OCI-M2 (cell line): ENCODE data around the gene HSDL1.
A peak's percentile ranks its signal among the peaks of the same experiment; 100 is the strongest.

Experiments
- DNase-seq: peaks from one replicate; lab custom pipeline; 2025; ENCODE audit not compliant: unreplicated experiment; lab: John Stamatoyannopoulos, UW

HSDL1 gene

GRCh38 chr16:84176192-84177053, 31.4 kb upstream of the HSDL1 start:
- DNase-seq = no peak

- DNase-seq = peak; percentile 19
These were observed 30.5 kb upstream of the HSDL1 start for GRCh38 chr16:84175350-84176081.

- no peak for DNase-seq
These were observed 29.4 kb upstream of the HSDL1 start for GRCh38 chr16:84174396-84174795.

- no peak for DNase-seq
These were observed 24.9 kb upstream of the HSDL1 start for GRCh38 chr16:84169765-84170310.

- DNase-seq = no peak
These were observed 22.1 kb upstream of the HSDL1 start for GRCh38 chr16:84166796-84167695.

GRCh38 chr16:84165746-84166145, 20.8 kb upstream of the HSDL1 start:
- DNase-seq = no peak

- DNase-seq = no peak
These were observed 16.8 kb upstream of the HSDL1 start for GRCh38 chr16:84161801-84162200.

GRCh38 chr16:84161037-84161436, 16.1 kb upstream of the HSDL1 start:
- DNase-seq = no peak

GRCh38 chr16:84159800-84160199, 14.8 kb upstream of the HSDL1 start:
- no peak for DNase-seq

GRCh38 chr16:84159007-84159406, 14.0 kb upstream of the HSDL1 start:
- DNase-seq = no peak

- DNase-seq = no peak
These were observed 11.4 kb upstream of the HSDL1 start for GRCh38 chr16:84156342-84156784.

- no peak for DNase-seq
These were observed 10.8 kb upstream of the HSDL1 start for GRCh38 chr16:84155771-84156170.

- DNase-seq = no peak
These were observed 10.2 kb upstream of the HSDL1 start for GRCh38 chr16:84155226-84155625.

- no peak for DNase-seq
These were observed 8.8 kb upstream of the HSDL1 start for GRCh38 chr16:84153660-84154214.

GRCh38 chr16:84150926-84151325, 5.9 kb upstream of the HSDL1 start:
- no peak for DNase-seq

GRCh38 chr16:84144209-84144858, 643 bp downstream of the HSDL1 start:
- no peak for DNase-seq

GRCh38 chr16:84143784-84144199, 1.2 kb downstream of the HSDL1 start:
- DNase-seq = no peak

GRCh38 chr16:84143081-84143480, 1.9 kb downstream of the HSDL1 start:
- DNase-seq = no peak

- DNase-seq = no peak
These were observed 3.8 kb downstream of the HSDL1 start for GRCh38 chr16:84141143-84141670.
